Measurements from ENCODE around the gene RBM12. TPM values are rescaled to one million over a fixed set of nuclear protein-coding genes. Genes with fewer than 3 reads are reported as not detected.

RBM12 gene
- total RNA-seq, 1 experiment from 2014 or later: 100 TPM

- DNase-seq (ENCODE audit: low read depth, low spot score) (no peak), ATAC-seq (no peak)
- Histone ChIP-seq H3K9me3 (ENCODE audit: control insufficient read depth, insufficient read depth, low read depth, low read length) (no peaks in the 10 kb centered on the region), H3K27ac (ENCODE audit: low read length) (no peak overlapping the region), H3K36me3 (ENCODE audit: control insufficient read depth, insufficient read depth, low read length) (no peaks in the 10 kb centered on the region), H3K4me3 (ENCODE audit: low read depth in 2 of 2, low read length in 2 of 2) (no peak overlapping the region), H3K4me1 (ENCODE audit: control insufficient read depth, insufficient read depth, low read length) (no peaks in the 10 kb centered on the region), H3K27me3 (ENCODE audit: control insufficient read depth, insufficient read depth, low read length) (no peaks in the 10 kb centered on the region)
- TF ChIP-seq TCF7L2 (IDR thresholded peaks at IDR 0.05; ENCODE audit: low read depth, low read length) (no peak), REST (IDR thresholded peaks at IDR 0.05; ENCODE audit: insufficient read depth in 1 of 2, low read depth in 2 of 2, low read length in 1 of 2) (no peak), CTCF (IDR thresholded peaks at IDR 0.05) (no peak), POLR2AphosphoS5 (IDR thresholded peaks at IDR 0.05; ENCODE audit: low read depth, low read length) (no peak), SIN3A (IDR thresholded peaks at IDR 0.05; ENCODE audit: borderline replicate concordance, insufficient read depth, low read depth, low read length) (no peak)
- BruUV-seq (replicated peaks): no TSS peak
- CTCF ChIA-PET: no interaction called here
- in situ Hi-C loops (cut with HindIII; ENCODE audit: low pct_unique_long_range_greater_than_20kb, low sequenced_read_pairs): no loop called here
- intact Hi-C loops (cut with micrococcal nuclease; ENCODE audit: unreplicated experiment): no loop called here
- POLR2A ChIA-PET: no interaction called here
Measured at GRCh38 chr20:35600176-35600992, 64.3 kb downstream of the RBM12 start.

- TSS peak; percentile 49 for BruUV-seq (replicated peaks)
- in situ Hi-C loops (cut with HindIII; ENCODE audit: low pct_unique_long_range_greater_than_20kb, low sequenced_read_pairs): no loop called here
- ChIA-PET CTCF (no interaction called here), POLR2A (no interaction called here)
- intact Hi-C loops (cut with micrococcal nuclease; ENCODE audit: unreplicated experiment): no loop called here
- Histone ChIP-seq H3K4me3 (ENCODE audit: low read depth in 2 of 2, low read length in 2 of 2) (no peak overlapping the region), H3K36me3 (ENCODE audit: control insufficient read depth, insufficient read depth, low read length) (no peaks in the 10 kb centered on the region), H3K27ac (ENCODE audit: low read length) (no peak overlapping the region), H3K4me1 (ENCODE audit: control insufficient read depth, insufficient read depth, low read length) (no peaks in the 10 kb centered on the region), H3K9me3 (ENCODE audit: control insufficient read depth, insufficient read depth, low read depth, low read length) (no peaks in the 10 kb centered on the region), H3K27me3 (ENCODE audit: control insufficient read depth, insufficient read depth, low read length) (no peaks in the 10 kb centered on the region)
- TF ChIP-seq TCF7L2 (IDR thresholded peaks at IDR 0.05; ENCODE audit: low read depth, low read length) (no peak), REST (IDR thresholded peaks at IDR 0.05; ENCODE audit: insufficient read depth in 1 of 2, low read depth in 2 of 2, low read length in 1 of 2) (no peak), SIN3A (IDR thresholded peaks at IDR 0.05; ENCODE audit: borderline replicate concordance, insufficient read depth, low read depth, low read length) (no peak), CTCF (IDR thresholded peaks at IDR 0.05) (no peak), POLR2AphosphoS5 (IDR thresholded peaks at IDR 0.05; ENCODE audit: low read depth, low read length) (no peak)
- ATAC-seq (no peak), DNase-seq (ENCODE audit: low read depth, low spot score) (no peak)
Measured at GRCh38 chr20:35599776-35600120, 65.0 kb downstream of the RBM12 start.
